ENCODE results near the gene TBC1D12.
"Not testable (repeated sequence)": the region's sequence is repeated elsewhere in the genome, so short reads cannot be mapped to it uniquely, and the experiment has no call there.

The TBC1D12 gene

DNA sequence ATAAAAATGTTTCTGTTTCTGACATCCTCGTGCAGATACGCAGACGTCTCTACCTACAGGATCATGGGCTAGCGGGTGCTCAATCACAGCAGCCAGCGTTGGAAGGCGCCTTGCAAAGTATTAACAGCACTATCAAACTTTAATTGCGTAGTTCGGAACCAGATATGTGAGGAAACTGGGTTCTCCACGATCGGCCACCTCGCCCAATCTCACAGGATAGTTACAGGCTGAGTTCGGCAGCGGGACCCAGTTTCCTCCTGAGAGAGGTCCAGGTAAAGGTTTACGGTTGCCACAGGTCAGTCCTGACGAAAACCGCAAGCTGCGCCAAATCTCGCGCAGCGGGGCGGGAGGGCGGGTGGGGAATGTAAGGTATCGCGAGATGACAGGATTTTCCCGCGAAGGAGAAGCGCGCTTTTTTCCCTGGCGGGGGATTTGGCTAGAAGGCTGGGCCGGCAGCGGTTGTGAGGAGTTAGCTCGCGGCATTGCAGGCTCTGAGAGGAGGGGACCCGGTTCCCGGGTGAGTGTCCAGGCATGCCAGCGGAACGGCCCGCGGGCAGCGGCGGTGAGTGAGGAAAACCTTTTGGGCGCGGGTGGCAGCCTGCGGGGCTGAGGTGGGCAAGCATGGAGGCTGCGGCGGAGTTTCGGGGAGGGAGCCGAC, 143.2 kb downstream of the TBC1D12 start, which contains the start of gene HELLS:
TSS of gene HELLS (plus strand) at position 398 of the 658 bp plus-strand sequence. CDS start at position 532, 134 bp downstream.
- peak; percentile 55 to 64 for DNase-seq (ENCODE audit: low read depth in 2 of 2)

- DNase-seq (ENCODE audit: low read depth in 2 of 2) = no peak
These were observed 143.9 kb downstream of the TBC1D12 start for GRCh38 chr10:94546049-94546900.

GRCh38 chr10:94546901-94547185, 144.5 kb downstream of the TBC1D12 start:
- DNase-seq (ENCODE audit: low read depth in 2 of 2) = no peak

DNA sequence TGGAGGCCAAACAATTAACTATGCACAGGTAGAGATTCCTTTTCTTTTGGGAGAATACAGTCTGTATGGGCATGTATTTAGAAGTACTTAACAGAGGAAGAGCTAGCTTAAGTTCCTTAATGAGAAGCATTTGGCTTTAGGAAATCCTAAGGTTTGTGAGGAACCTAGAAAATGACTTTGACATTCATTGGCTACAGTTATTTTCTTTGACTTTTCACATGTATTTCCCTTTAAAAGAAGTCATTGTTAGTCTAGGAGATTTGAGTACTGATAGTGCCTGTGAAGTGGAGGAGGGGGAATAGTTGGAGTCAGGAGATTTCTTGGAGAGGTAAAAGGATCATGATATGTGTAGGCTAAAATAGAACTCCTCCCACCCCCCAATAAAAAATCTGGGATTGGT, 146.9 kb downstream of the TBC1D12 start:
- DNase-seq (ENCODE audit: low read depth in 2 of 2) = no peak

GRCh38 chr10:94567714-94568307, 165.5 kb downstream of the TBC1D12 start:
- not testable (repeated sequence) for DNase-seq (ENCODE audit: low read depth in 2 of 2)

DNA sequence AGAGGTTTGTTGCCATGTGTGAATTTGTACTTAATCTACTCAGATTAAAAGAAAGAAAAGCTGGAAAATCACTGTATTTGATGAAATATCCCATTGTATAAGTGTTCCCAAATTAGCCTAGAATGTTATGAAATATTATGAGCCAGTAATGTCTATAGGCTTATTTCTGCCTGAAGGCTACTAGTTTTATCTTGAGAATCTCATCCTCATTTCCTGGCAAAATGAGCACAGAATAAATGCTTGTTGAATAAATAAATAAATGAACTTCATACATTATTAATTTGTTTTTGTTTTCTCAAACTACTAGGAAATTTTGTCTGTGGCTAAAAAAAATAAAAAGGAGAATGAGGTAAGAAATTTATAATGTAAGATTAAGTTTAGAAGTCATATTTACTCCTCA, 168.7 kb downstream of the TBC1D12 start:
- no peak for DNase-seq (ENCODE audit: low read depth in 2 of 2)

GRCh38 chr10:94571528-94571927, 169.2 kb downstream of the TBC1D12 start:
- no peak for DNase-seq (ENCODE audit: low read depth in 2 of 2)

DNA sequence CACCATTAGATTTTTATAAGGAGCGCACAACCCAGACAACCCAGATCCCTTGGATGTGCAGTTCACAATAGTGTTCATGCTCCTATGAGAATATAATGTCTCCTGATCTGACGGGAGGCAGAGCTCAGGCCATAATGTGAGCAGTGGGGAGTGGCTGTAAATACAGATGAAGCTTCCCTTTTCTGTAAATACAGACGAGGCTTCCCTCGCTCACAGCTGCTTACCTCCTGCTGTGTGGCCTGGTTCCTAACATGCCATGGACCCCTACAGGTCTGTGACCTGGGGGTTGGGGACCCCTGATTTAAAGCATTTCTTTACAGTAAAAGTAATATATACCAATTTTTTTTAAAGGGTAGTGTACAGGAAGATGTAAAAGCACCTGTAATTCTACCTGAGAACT, 176.4 kb downstream of the TBC1D12 start:
- no peak for DNase-seq (ENCODE audit: low read depth in 2 of 2)

DNA sequence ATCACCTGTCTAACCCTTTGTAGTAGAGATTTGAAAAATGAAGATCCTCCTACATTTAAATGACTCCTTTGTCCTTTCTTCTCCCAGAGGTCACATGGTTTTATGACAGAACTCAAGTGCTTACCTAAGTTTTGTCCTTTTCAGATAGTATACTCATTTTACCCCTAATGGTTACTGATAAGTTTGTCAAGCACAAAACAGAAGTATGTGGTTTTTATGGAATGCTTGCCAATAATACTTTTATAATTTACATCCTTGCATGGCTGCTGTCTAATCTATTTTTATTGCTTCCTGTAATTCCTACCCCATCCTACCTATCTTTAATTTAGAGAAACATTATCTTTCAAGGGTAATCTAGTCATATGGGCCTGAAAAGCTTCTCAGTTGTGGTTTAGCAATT, 180.8 kb downstream of the TBC1D12 start:
- no peak for DNase-seq (ENCODE audit: low read depth in 2 of 2)
